CD14-positive monocyte (primary cell): ENCODE results near the gene PPM1B. TPM values are rescaled to one million over a fixed set of nuclear protein-coding genes. Genes with fewer than 3 reads are reported as not detected.

Source experiments
- DNase-seq, 3 donors: peaks; one replicate each; pipeline ENCODE4 v3.0.0-alpha.2; 2011 to 2022
- H2AFZ ChIP-seq: 2 replicates; pipeline ENCODE4 v1.6.0; 2012; ENCODE audit warnings: mild to moderate bottlenecking, low read depth, low read length, inconsistent platforms; ENCODE audit not compliant: insufficient read depth, poor library complexity, severe bottlenecking
- H3K27ac ChIP-seq, 2 donors: 1 replicate in 1 of 2; 2 replicates in 1 of 2; pipeline ENCODE4 v1.5.1; 2012 to 2013; ENCODE audit warnings: low read length in 2 of 2, control low read depth in 1 of 2, inconsistent platforms in 1 of 2, low read depth in 1 of 2, mild to moderate bottlenecking in 1 of 2
- H3K27me3 ChIP-seq, 2 donors: one replicate each; pipeline versions ENCODE4 v1.6.0 to v1.6.1; 2011 to 2013; ENCODE audit warnings: low read length in 2 of 2; ENCODE audit not compliant: control insufficient read depth in 2 of 2, insufficient read depth in 2 of 2
- H3K36me3 ChIP-seq, 2 donors: replicated peaks in 1 of 2; 1 replicate in 1 of 2; 2 replicates in 1 of 2; pipeline versions ENCODE4 v1.5.1 to v1.6.1; 2012 to 2013; ENCODE audit warnings: low read length in 2 of 2, control low read depth in 1 of 2, inconsistent platforms in 1 of 2, mild to moderate bottlenecking in 1 of 2; ENCODE audit not compliant: insufficient read depth in 2 of 2, control insufficient read depth in 1 of 2
- H3K4me1 ChIP-seq, 2 donors: 1 replicate in 1 of 2; 2 replicates in 1 of 2; pipeline versions ENCODE4 v1.5.1 to v1.6.1; 2012 to 2013; ENCODE audit warnings: low read length in 2 of 2, control low read depth in 1 of 2, inconsistent platforms in 1 of 2, mild to moderate bottlenecking in 1 of 2, moderate library complexity in 1 of 2; ENCODE audit not compliant: insufficient read depth in 2 of 2, control insufficient read depth in 1 of 2
- H3K4me2 ChIP-seq: replicated peaks from 2 replicates; pipeline ENCODE3; 2012; ENCODE audit warnings: low read length, moderate library complexity, mild to moderate bottlenecking; ENCODE audit not compliant: poor library complexity, severe bottlenecking; ENCODE audit errors: extremely low read depth
- H3K4me3 ChIP-seq, 3 experiments: fragments of 200-600 bp in 1 of 3; sonication (generic) in 1 of 3; replicated peaks in 1 of 3; 1 replicate in 2 of 3; 2 replicates in 1 of 3; pipeline ENCODE4 v1.5.1; 2011 to 2013; ENCODE audit warnings: low read length in 3 of 3, mild to moderate bottlenecking in 3 of 3, control low read depth in 2 of 3, low read depth in 2 of 3, inconsistent platforms in 1 of 3, moderate library complexity in 1 of 3
- H3K79me2 ChIP-seq: 2 replicates; pipeline ENCODE4 v1.6.0; 2012; ENCODE audit warnings: mild to moderate bottlenecking, control low read depth, inconsistent platforms, low read length, moderate library complexity; ENCODE audit not compliant: insufficient read depth
- H3K9ac ChIP-seq: 2 replicates; pipeline ENCODE4 v1.6.0; 2017; ENCODE audit warnings: low read length, mild to moderate bottlenecking; ENCODE audit not compliant: insufficient read depth, poor library complexity, severe bottlenecking
- H3K9me3 ChIP-seq, 2 donors: replicated peaks in 1 of 2; 1 replicate in 1 of 2; 2 replicates in 1 of 2; pipeline versions ENCODE4 v1.5.1 to v1.6.1; 2012 to 2013; ENCODE audit warnings: low read length in 2 of 2, control low read depth in 1 of 2; ENCODE audit not compliant: control insufficient read depth in 1 of 2, insufficient read depth in 1 of 2
- H4K20me1 ChIP-seq: 2 replicates; pipeline ENCODE4 v1.6.0; 2012; ENCODE audit warnings: mild to moderate bottlenecking, low read length, control low read depth, moderate library complexity; ENCODE audit not compliant: insufficient read depth
- H3K27ac Mint-ChIP-seq, 7 donors: one replicate each; pipeline ENCODE4 v1.8.0; 2020; ENCODE audit warnings: mild to moderate bottlenecking in 7 of 7, mixed read lengths in 7 of 7, moderate library complexity in 6 of 7, inconsistent platforms in 2 of 7
- H3K27me3 Mint-ChIP-seq, 3 donors: one replicate each; pipeline ENCODE4 v1.8.0; 2021 to 2022; ENCODE audit warnings: low read depth in 3 of 3, mild to moderate bottlenecking in 3 of 3, mixed read lengths in 3 of 3, moderate library complexity in 3 of 3, inconsistent platforms in 1 of 3
- H3K36me3 Mint-ChIP-seq, 2 donors: one replicate each; pipeline ENCODE4 v1.8.0; 2020; ENCODE audit warnings: mixed read lengths in 2 of 2, inconsistent platforms in 1 of 2, mild to moderate bottlenecking in 1 of 2
- H3K4me1 Mint-ChIP-seq: one replicate; pipeline ENCODE4 v1.8.0; 2020; ENCODE audit warnings: mild to moderate bottlenecking, mixed read lengths
- H3K4me3 Mint-ChIP-seq, 2 donors: one replicate each; pipeline ENCODE4 v1.8.0; 2020; ENCODE audit warnings: mild to moderate bottlenecking in 2 of 2, mixed read lengths in 2 of 2, moderate library complexity in 1 of 2
- H3K9me3 Mint-ChIP-seq, 7 donors: one replicate each; pipeline ENCODE4 v1.8.0; 2020 to 2022; ENCODE audit warnings: mixed read lengths in 7 of 7, mild to moderate bottlenecking in 6 of 7, moderate library complexity in 6 of 7, inconsistent platforms in 2 of 7
- WGBS: methylation state at CpG from one replicate; pipeline ENCODE4 v1.1.5; 2013; ENCODE audit warnings: missing lambda C conversion rate; ENCODE audit not compliant: insufficient coverage; 5-methylcytosine and 5-hydroxymethylcytosine counted together
- intact Hi-C, 2 donors: fragments of 100-400 bp; cut with micrococcal nuclease; formaldehyde crosslinking; loops; one replicate each; pipeline versions ENCODE4 v1.15.0 to v1.15.1; 2023
- polyA plus RNA-seq, 3 donors: library from polyadenylated mRNA; depleted of rRNA in 1 of 3; unstranded in 2 of 3; stranded (reverse) in 1 of 3; fragments of 300-500 nt in 2 of 3; fragments of >200 nt in 1 of 3; fragmentation: Illumina TruSeq in 2 of 3; gene quantifications; 1 replicate in 2 of 3; 2 replicates in 1 of 3; pipeline ENCODE4 v1.2.3, GENCODE V29; 2012 to 2021
- TF ChIP-seq, protein P1 (sequence below): fragments of 200-600 bp; IDR thresholded peaks from one replicate; pipeline ENCODE4 v1.8.0; 2022; ENCODE audit warnings: antibody characterized with exemption, mild to moderate bottlenecking

The PPM1B gene
- polyA plus RNA-seq, 3 donors: 17.7 to 34.6 (median 24.9) TPM

DNA sequence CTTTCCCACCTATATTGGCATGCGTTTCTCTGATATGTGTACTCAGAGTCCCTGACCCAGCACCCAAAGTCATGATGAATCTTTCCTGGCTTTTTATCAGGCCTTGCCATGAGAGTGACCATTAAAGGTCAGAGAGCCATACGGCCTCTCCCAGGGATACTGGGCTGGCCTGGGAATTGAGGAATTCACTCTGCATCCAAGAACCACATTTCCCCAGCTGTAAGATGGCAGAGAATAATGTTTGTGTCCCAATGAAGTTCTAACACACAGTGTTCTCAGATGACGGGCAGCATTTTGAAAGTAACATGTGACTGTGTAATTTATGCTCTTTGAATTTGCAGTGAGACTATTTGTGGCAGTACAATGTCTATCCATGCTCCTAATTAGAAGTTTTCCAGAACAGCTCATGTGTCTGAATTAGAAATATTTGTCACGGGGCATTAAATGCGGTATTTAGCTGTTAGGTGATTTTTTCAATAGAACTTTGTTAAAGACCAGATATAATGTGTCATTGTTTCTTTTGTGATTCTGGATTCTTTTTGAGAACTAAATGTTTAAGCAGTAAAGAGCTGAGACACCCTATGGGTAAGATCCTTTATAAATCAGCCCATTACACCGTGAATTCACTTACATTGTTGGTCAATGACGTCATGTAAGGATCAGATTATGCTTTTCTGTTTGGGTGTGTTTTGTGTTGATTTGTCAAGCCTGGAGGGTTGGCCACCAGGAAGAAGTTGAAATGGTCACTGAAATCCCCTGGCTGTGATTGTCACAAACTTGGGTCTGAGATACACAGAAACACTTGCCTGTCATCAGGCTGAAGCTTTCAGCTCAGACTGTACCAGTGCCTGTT lies 99.3 kb downstream of the PPM1B start:
- no peaks in the 10 kb centered on the region for H3K36me3 ChIP-seq
- H3K9me3 ChIP-seq: peaks cover 0 to 4% of the 10 kb centered on the region in 2 donors
- Mint-ChIP-seq H3K4me1 (no peaks in the 10 kb centered on the region), H3K4me3 (no peak overlapping the region), H3K36me3 (no peaks in the 10 kb centered on the region), H3K9me3 (peaks cover 0 to 6% (median 2%) of the 10 kb centered on the region in 7 donors), H3K27ac (no peak overlapping the region), H3K27me3 (peaks cover 0 to 1% (median 0%) of the 10 kb centered on the region in 3 donors)
- H3K4me2 ChIP-seq: no peak overlapping the region
- no peak overlapping the region for H2AFZ ChIP-seq
- no peaks in the 10 kb centered on the region for H3K4me1 ChIP-seq
- no peak overlapping the region for H3K9ac ChIP-seq
- H3K27me3 ChIP-seq: no peaks in the 10 kb centered on the region
- intact Hi-C loops: no loop called here
- H3K27ac ChIP-seq: no peak overlapping the region
- H3K79me2 ChIP-seq: no peaks in the 10 kb centered on the region
- no peak for DNase-seq
- 86% methylated on average over 4 of the region's 7 CpGs for WGBS
- no peak overlapping the region for H3K4me3 ChIP-seq
- TF ChIP-seq, protein P1, sequence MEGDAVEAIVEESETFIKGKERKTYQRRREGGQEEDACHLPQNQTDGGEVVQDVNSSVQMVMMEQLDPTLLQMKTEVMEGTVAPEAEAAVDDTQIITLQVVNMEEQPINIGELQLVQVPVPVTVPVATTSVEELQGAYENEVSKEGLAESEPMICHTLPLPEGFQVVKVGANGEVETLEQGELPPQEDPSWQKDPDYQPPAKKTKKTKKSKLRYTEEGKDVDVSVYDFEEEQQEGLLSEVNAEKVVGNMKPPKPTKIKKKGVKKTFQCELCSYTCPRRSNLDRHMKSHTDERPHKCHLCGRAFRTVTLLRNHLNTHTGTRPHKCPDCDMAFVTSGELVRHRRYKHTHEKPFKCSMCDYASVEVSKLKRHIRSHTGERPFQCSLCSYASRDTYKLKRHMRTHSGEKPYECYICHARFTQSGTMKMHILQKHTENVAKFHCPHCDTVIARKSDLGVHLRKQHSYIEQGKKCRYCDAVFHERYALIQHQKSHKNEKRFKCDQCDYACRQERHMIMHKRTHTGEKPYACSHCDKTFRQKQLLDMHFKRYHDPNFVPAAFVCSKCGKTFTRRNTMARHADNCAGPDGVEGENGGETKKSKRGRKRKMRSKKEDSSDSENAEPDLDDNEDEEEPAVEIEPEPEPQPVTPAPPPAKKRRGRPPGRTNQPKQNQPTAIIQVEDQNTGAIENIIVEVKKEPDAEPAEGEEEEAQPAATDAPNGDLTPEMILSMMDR: no peak
- no peaks in the 10 kb centered on the region for H4K20me1 ChIP-seq

GRCh38 chr2:44269831-44270230 lies 101.2 kb downstream of the PPM1B start:
- H3K27me3 Mint-ChIP-seq: peaks cover 0 to 1% (median 0%) of the 10 kb centered on the region in 3 donors
- Histone ChIP-seq H3K27ac (no peak overlapping the region), H3K4me1 (no peaks in the 10 kb centered on the region), H4K20me1 (no peaks in the 10 kb centered on the region), H3K9me3 (peaks cover 0 to 4% of the 10 kb centered on the region in 2 donors), H3K79me2 (no peaks in the 10 kb centered on the region), H3K36me3 (no peaks in the 10 kb centered on the region), H3K4me2 (no peak overlapping the region), H3K9ac (no peak overlapping the region), H2AFZ (no peak overlapping the region), H3K4me3 (no peak overlapping the region), H3K27me3 (no peaks in the 10 kb centered on the region)
- H3K9me3 Mint-ChIP-seq: peaks cover 0 to 6% (median 3%) of the 10 kb centered on the region in 7 donors
- no peaks in the 10 kb centered on the region for H3K4me1 Mint-ChIP-seq
- intact Hi-C loops: no loop called here
- DNase-seq: no peak
- H3K4me3 Mint-ChIP-seq: no peak overlapping the region
- no CpG with 5 or more reads among the region's 1 CpG for WGBS
- no peak overlapping the region for H3K27ac Mint-ChIP-seq
- TF ChIP-seq, protein P1: no peak
- no peaks in the 10 kb centered on the region for H3K36me3 Mint-ChIP-seq
